GM19035 (cell line): ENCODE data around the gene SAMD5.

Experiments
- ATAC-seq: cut with Tn5 transposase; IDR thresholded peaks from one replicate; pipeline ENCODE4 v1.9.1; 2021; ENCODE audit not compliant: unreplicated experiment

Gene SAMD5

GRCh38 chr6:147508042-147508865 lies at the start of gene SAMD5:
Gene SAMD5 (plus strand): TSS chr6:147508690. CDS start chr6:147508929, 239 bp downstream.
- peak; percentile 35 for ATAC-seq

DNA sequence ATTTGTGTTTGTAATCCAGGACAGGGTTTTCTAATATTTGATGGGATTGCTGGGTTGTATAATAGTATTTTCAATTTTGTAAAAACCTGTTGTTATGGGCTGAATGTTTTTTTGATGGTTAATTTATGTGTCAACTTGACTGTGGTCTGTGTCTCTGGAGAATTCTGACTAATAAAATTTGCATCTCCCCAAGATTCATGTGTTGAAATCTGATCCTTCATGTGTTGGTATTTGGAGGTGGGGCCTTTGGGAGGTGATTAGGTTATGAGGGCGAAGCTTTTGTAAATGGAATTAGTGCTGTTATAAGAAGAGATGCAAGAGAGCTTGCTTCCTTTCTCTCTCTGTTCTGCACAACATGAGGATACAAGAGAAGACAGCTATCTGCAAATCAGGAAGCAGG lies 48.7 kb upstream of the SAMD5 start:
- ATAC-seq, result no peak

DNA sequence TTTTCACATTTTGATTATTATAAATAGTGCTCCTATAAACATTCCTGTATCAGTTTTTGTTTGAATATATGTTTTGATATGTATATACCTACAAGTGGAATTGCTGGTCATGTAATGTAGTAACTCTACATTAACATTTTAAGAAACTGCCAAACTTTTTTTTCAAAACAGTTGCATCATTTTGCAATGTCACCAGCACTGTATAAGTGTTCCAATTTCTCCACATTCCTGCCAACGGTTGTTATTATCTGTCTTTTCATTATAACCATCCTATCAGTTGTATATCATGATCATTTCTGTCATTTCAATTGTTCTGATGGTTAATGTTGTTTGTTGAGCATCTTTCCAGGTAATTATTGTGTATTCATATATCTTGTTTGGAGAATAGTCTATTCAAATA lies 44.8 kb upstream of the SAMD5 start:
- no peak for ATAC-seq

GRCh38 chr6:147467428-147467827 lies 41.1 kb upstream of the SAMD5 start:
- no peak for ATAC-seq

DNA sequence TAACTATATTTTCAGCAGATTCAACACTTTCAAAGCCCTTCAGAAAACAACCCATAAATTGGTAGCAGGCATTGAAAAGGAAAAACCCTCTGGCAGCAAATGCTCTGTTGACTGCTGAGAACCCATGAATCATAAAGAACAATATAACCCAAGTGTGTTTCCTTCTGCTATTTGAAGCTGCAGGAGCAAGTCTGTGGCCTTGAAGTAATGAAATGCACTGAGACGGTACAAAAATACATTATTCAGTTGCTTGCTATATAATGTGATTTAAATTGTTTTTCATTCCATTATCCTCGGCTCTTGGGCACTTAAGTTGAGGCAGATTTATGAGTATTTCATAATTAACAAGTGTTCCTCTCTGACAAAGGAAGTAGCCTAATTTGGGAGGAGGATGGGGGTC lies 40.6 kb upstream of the SAMD5 start:
- ATAC-seq, result no peak

DNA sequence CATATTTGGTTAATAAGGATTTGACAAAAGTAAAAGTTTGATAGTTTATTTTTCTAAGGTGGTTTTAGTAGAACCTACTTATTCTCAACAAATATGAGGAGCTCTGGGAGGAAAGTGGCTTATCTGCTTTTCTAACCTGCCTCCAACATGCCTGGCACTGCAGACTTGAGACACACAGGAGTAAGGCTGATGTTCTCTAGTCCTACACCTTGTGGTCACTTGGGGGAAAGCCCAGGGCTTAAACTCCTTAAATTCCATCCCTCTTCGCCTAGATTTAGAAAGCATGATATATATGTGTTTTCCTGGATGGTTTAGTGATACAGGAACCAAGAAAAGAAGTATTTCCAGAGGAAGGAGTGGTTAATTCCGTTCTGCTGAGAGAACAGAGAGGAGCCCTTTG lies 39.9 kb upstream of the SAMD5 start:
- ATAC-seq, result no peak

DNA sequence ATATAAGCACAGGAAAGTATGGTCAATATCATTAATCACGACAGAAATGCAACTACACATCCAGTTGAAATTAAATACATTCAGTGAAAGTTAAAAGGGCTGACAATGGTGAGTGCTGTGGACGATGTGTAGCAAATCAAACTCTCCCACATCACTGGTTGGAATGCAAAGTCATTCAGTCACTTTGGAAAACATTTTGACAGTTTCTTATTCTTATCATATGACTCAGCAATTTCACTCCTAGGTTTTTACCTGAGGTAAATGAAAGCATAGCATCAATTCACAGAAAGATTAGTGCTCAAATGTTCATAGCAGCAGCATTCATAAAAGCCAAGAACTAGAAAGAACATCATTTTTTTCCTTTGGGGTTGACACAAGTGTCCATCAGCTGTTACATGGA lies 28.6 kb upstream of the SAMD5 start:
- ATAC-seq, result no peak

GRCh38 chr6:147486683-147487082 lies 21.8 kb upstream of the SAMD5 start:
- ATAC-seq, result no peak

GRCh38 chr6:147497472-147497871 lies 11.0 kb upstream of the SAMD5 start:
- no peak for ATAC-seq

GRCh38 chr6:147503587-147503986 lies 4.9 kb upstream of the SAMD5 start:
- no peak for ATAC-seq

DNA sequence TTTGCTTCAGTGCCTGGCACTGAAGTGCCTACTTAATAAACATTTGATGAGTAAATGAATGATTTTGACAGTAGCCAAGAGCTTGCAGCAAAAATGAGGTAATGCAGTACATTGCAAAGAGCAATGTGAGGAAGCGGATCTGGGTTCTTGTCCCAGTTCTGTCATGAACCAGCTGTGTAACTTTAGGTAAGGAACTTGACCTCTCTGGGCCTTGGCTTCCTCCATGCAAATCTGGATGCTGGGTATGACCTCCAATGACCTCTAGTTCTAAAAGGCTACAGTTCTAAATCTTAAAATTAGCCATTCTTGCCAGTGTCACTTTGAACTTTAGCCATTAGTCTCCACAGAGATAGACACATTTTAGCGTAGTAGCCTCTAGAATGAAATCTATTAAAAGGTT lies 3.6 kb upstream of the SAMD5 start:
- no peak for ATAC-seq

GRCh38 chr6:147506704-147507114 lies 1.8 kb upstream of the SAMD5 start:
- ATAC-seq, result peak; percentile 48

DNA sequence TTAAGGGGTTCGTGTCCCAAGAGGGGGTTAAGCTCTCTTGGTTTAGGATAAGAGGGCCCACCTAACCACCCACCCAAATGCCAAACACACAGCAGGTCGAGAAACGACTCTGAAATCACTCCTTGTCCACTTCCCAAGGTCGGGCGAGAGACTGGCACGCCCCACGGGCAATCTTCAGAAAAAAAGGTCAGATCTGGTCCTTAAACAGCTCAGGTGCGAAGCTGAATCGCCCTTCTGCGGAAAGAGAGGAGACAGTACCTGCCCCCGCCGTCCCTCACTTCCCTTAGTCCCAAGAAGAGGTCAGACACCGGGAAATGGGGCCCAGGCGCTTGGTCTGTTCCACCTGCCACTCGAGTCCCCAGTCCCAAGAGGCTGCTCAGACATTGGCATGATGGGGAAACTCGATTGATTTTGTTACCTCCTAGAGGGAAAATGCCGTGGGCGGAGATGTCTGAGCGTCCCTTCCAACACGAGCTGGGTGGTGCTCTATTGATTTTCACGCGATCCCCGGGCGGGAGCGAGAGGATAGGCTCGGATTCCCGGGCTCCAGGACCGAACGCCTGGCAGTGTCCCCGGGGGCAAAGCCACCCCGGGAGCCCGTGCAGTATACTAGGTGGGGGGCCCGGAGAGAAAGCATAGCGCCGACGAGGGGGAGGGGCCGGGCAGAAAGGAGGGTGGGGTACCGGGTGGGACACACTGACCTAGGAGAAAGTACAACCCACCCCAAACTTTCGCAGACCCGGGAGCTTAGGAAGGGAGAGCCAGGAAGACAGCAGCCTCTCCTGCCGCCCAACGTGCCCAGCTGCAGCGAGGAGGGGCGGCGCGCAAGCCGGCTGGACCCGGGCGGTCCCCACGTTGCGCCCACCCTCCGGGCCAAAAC lies 1.1 kb upstream of the SAMD5 start:
- no peak for ATAC-seq

DNA sequence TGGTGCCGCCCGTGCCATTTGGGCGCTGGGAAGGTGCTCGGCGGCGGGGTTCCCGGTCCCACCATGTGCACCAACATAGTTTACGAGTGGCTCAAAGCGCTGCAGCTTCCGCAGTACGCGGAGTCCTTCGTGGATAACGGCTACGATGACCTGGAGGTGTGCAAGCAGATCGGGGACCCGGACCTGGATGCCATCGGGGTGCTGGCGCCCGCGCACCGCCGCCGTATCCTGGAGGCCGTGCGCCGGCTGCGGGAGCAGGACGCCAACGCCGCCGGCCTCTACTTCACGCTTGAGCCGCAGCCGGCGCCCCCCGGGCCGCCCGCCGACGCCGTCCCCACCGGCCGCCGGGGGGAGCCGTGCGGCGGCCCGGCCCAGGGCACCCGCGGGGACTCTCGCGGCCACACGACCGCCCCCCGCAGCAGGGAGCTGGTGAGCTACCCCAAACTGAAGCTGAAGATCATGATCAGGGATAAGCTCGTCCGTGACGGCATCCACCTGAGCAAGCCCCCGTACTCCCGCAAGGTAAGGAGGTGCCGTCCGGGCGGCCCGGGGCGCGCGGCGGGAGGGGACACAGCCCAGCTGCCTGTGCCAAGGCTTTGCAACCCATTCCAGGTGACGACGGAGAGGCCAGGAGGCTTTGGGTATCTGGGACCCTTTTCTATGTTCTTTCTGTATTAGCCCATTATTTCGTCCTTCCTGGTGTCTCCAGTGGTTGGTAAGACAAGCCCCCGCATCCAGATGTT lies 547 bp downstream of the SAMD5 start:
- no peak for ATAC-seq

- no peak for ATAC-seq
Observed at GRCh38 chr6:147509891-147510290, 1.4 kb downstream of the SAMD5 start.

DNA sequence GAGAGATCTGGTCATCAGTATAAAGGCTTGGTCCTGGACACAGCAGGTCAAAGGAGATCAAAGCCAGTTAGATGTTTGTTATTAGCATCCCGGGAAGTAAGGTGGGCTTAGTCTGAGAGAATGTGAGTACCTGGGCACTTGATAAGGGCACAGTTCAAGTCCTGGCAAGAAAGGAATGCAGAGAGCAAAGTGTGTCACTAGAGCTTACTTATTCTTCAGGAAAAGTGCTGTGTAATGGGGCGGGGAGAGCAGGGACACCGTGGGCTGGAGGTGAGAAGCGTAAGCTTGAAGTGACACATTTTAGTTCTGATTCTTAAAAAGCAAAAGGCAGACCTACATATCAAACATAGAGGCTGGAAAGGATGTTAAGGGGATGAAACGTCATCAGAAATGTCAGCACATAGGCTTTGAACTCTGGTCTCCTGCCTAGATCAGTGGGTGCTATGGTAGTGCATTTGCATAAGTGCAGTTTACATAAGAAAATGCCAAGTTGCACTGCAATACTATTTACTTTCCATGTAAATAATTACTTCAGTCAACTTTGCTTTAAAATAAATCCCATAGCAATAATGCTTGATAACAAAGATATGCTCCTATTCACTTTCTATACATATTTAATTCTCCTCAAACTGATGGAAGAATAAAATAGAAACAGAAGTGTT lies 2.6 kb downstream of the SAMD5 start:
- no peak for ATAC-seq

DNA sequence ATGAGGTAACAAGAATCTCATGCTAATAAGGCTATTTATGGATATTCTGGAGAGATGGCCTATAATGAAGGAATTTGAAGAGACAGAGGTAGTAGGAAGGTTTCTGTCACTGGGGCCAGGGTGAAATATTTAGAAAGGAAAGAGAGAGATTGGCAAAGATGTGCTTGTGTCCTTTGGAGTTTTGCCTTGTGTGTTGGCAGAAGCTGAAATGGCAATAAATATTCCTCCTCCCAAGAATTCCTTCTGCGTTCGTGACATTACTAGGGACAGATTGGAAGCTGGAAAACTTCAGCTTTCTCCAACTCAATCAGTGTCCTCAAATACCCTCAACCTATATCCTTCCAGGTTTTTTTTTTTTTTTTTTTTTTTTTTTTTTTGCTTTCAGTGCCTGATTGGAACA lies 6.3 kb downstream of the SAMD5 start:
- no peak for ATAC-seq

DNA sequence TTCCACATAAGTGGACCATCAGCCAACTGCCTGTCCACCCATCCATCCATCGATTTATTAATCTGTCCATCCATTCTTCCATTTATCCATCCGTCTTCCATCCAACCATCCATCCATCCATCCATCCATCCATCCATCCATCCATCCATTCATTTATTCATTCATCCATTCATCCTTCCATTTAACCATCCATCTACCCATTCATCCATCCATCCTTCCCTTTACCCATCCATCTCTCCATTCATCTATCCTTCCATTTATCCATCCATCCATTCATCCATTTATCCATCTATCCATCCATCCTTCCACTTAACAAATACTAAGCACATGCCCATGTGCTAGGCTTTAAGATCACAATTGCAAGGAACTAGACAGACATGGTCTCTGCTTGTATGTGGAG lies 6.8 kb downstream of the SAMD5 start:
- ATAC-seq, result no peak

GRCh38 chr6:147522597-147522996 lies 14.1 kb downstream of the SAMD5 start:
- ATAC-seq, result peak; percentile 56

DNA sequence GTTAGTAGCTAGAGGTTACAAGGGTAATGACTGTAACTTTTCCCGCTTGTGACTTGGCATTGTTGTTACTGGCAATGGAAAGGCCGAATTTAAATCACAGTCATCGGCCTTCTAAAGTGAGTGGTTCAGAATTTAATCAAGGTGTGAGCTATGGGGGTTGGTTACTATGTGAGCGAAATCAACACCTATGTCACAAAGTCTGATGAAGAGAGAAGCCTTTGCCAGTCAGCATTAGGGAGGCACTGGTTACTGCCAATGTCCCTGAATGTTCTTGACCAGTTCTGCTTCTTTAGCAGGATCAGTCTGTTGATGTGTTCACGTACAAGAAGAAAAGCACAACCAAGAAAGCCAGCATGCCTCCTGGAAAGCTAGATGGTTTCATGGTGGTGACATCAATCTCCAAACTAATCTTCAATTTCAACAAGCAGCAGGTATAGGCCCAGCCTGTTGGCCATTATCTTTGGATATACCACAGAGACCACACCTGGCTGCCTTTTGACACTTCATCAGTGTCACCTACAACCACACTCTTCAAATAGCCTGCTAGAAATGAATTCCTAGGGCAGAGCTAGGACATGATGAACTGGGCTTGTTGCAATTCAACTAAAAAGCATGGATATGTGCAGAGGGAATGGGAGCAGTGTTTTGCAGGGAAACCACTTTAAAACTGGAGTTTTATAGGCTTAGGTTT lies 17.2 kb downstream of the SAMD5 start:
- no peak for ATAC-seq
